Kidney (tissue), 14 donors: ENCODE results near the gene MSI2. TPM values are rescaled to one million over a fixed set of nuclear protein-coding genes. Genes with fewer than 3 reads are reported as not detected.

Experiments
- DNase-seq, 5 donors: peaks; one replicate each; pipeline ENCODE4 v3.0.0-alpha.2; 2013 to 2020
- FAIRE-seq: peaks from 2 replicates; lab custom pipeline; 2012; peaks lifted over from hg19 to GRCh38; lab: Jason Lieb, UNC
- H3K27ac ChIP-seq, 2 donors: one replicate each; pipeline ENCODE4 v1.7.0; 2013; ENCODE audit warnings: low read depth in 2 of 2, low read length in 2 of 2, inconsistent platforms in 1 of 2
- H3K27me3 ChIP-seq: one replicate; pipeline ENCODE4 v1.7.1; 2013; ENCODE audit warnings: low read length, inconsistent platforms; ENCODE audit not compliant: control insufficient read depth, insufficient read depth
- H3K36me3 ChIP-seq, 3 donors: one replicate each; pipeline versions ENCODE4 v1.7.0 to v1.7.1; 2013; ENCODE audit warnings: low read length in 3 of 3, control low read depth in 1 of 3, inconsistent platforms in 1 of 3; ENCODE audit not compliant: insufficient read depth in 3 of 3, control insufficient read depth in 2 of 3
- H3K4me1 ChIP-seq, 3 donors: one replicate each; pipeline versions ENCODE4 v1.7.0 to v1.7.1; 2013; ENCODE audit warnings: low read length in 3 of 3, inconsistent platforms in 1 of 3, low read depth in 1 of 3; ENCODE audit not compliant: control insufficient read depth in 2 of 3, insufficient read depth in 2 of 3
- H3K4me3 ChIP-seq, 3 donors: one replicate each; pipeline versions ENCODE4 v1.7.0 to v1.8.1; 2013; ENCODE audit warnings: low read length in 3 of 3, control low read depth in 1 of 3, inconsistent platforms in 1 of 3
- H3K9ac ChIP-seq, 3 donors: one replicate each; pipeline versions ENCODE4 v1.7.0 to v1.7.1; 2013; ENCODE audit warnings: low read length in 3 of 3, control low read depth in 1 of 3, inconsistent platforms in 1 of 3
- H3K9me3 ChIP-seq, 3 donors: one replicate each; pipeline versions ENCODE4 v1.7.0 to v1.7.1; 2013; ENCODE audit warnings: low read length in 3 of 3, control low read depth in 1 of 3, inconsistent platforms in 1 of 3; ENCODE audit not compliant: control insufficient read depth in 2 of 3, insufficient read depth in 1 of 3
- CTCF ChIP-seq: IDR thresholded peaks from 3 replicates; pipeline ENCODE4 v1.5.1; 2012; ENCODE audit warnings: mild to moderate bottlenecking, moderate library complexity, borderline replicate concordance; ENCODE audit not compliant: insufficient read depth; ENCODE audit errors: extremely low read depth
- intact Hi-C: fragments of 100-400 bp; cut with DNase I; formaldehyde crosslinking; loops from one replicate; pipeline ENCODE4 v1.11.1; 2022
- polyA plus RNA-seq: library from polyadenylated mRNA; stranded (reverse); fragments of 350-450 nt; fragmentation: Illumina TruSeq; extraction: RNeasy Lipid Tissue Mini Kit (QIAGEN cat#74804); gene quantifications from one replicate; pipeline ENCODE4 v1.2.3, GENCODE V29; 2014; ENCODE audit warnings: low read depth, low replicate concordance; ENCODE audit not compliant: insufficient read depth
- total RNA-seq: library from RNA; stranded (reverse); fragmentation: NEBNext Ultra II Directional; extraction: Animal tissue kit (Norgen Biotek cat#: 25700); gene quantifications from one replicate; pipeline ENCODE4 v1.2.1, GENCODE V29; 2021
- donor health status: control.
- donor health status: control.
- donor health status: control.
- donor health status: control.
- donor health status: control.
- donor health status: DM: yes; HTN: yes; CAD: no.
- donor health status: Normal renal cell carcinoma (clear cell type).

MSI2 gene
- total and polyA plus RNA-seq, 2 donors from 2014 or later: 69.2 to 151 TPM

- intact Hi-C loops: no loop called here
- Histone ChIP-seq H3K9me3 (no peaks in the 10 kb centered on the region), H3K4me3 (no peak overlapping the region), H3K27ac (no peak overlapping the region), H3K9ac (no peak overlapping the region), H3K36me3 (no peaks in the 10 kb centered on the region), H3K4me1 (peaks cover 0 to 5% (median 0%) of the 10 kb centered on the region in 3 donors), H3K27me3 (no peaks in the 10 kb centered on the region)
- TF ChIP-seq CTCF: no peak
- DNase-seq: no peak
- FAIRE-seq: no peak
Measured at GRCh38 chr17:57335195-57335792, 79.0 kb downstream of the MSI2 start.

GRCh38 chr17:57337390-57337789 lies 81.1 kb downstream of the MSI2 start:
- no peak for FAIRE-seq
- H3K9me3 ChIP-seq: no peaks in the 10 kb centered on the region
- H3K4me1 ChIP-seq: peaks cover 0 to under 1% (median 0%) of the 10 kb centered on the region in 3 donors
- intact Hi-C loops: no loop called here
- no peak overlapping the region for H3K27ac ChIP-seq
- no peak for DNase-seq
- TF ChIP-seq CTCF: no peak
- no peaks in the 10 kb centered on the region for H3K27me3 ChIP-seq
- no peaks in the 10 kb centered on the region for H3K36me3 ChIP-seq
- no peak overlapping the region for H3K9ac ChIP-seq
- no peak overlapping the region for H3K4me3 ChIP-seq

GRCh38 chr17:57338257-57338914 lies 82.1 kb downstream of the MSI2 start:
- DNase-seq: peak in 1 of 5 donors; percentile 10
- Histone ChIP-seq H3K36me3 (no peaks in the 10 kb centered on the region), H3K27ac (no peak overlapping the region), H3K9ac (no peak overlapping the region), H3K9me3 (no peaks in the 10 kb centered on the region), H3K4me1 (peaks cover 0 to 10% (median 0%) of the 10 kb centered on the region in 3 donors), H3K27me3 (no peaks in the 10 kb centered on the region), H3K4me3 (no peak overlapping the region)
- no peak for FAIRE-seq
- intact Hi-C loops: no loop called here
- no peak for TF ChIP-seq CTCF
